ENCODE results near the gene MGAT5. TPM values are rescaled to one million over a fixed set of nuclear protein-coding genes. Genes with fewer than 3 reads are reported as not detected.

Gene MGAT5
- polyA plus RNA-seq, 10 donors = 15.3 to 23.4 (median 18.7) TPM

DNA sequence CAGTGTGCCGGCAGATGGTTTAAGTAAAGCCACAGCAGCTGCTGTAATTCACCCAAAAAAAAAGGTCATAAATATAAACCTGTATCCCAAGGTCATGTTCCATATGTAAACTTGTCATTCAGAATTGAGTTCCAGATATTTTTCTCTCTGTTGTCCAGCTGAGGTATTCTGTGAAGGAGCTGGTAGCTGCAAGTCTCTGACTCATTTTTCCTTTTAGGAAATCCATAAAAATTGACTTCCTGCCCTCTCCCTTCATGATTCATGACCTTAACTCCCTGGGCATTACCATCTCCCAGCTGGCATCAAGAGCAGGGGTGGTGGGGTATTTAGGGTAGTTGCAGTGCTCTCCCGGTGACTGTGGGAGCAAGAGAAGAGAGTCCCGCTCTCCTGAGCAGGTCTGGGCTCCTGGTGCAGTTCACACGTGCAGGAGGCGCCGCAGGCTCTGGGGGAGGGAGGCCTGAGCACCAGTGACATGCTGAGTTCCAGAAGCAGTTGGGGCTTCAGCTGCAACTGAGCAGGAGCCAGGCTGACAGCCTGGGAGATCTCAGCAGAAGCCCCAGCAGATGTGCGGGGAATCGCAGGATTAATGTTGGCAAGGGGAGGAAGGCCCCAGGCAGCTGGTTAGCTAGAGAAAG, 192.6 kb downstream of the MGAT5 start:
- DNase-seq = peak; percentile 59 to 92 (median 75)

DNA sequence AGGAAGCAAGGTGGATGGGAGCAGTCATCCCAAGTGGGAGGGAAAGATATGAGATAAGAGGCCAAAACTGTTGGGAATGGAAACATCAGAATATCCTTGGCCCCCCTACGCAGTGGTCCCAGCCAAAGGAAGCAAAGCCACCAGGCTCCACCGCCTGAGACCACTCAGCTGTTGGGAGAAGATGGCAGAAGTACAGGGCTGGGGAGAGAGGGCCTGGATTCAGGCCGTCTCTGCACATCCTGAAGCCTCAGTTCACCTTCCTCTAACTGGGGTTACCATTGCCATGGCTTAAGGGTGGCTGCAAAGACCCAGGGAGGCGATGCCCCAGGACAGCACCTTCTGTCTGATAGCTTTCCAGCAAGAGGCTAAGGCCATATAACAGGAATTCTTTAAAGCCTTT, 193.8 kb downstream of the MGAT5 start:
- DNase-seq = no peak

DNA sequence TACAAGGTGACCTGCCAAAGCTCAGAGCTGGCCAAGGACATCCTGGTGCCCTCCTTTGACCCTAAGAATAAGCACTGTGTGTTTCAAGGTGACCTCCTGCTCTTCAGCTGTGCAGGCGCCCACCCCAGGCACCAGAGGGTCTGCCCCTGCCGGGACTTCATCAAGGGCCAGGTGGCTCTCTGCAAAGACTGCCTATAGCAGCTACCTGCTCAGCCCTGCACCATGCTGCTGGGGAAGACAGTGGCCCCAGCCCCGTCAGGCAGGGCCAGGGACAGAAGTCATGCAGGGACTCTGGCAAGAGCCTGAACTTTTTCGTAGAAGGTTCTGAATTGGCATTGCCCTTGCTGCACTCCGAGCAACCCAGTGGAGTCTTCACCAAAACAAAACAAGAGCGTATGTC, 194.8 kb downstream of the MGAT5 start:
- no peak for DNase-seq

DNA sequence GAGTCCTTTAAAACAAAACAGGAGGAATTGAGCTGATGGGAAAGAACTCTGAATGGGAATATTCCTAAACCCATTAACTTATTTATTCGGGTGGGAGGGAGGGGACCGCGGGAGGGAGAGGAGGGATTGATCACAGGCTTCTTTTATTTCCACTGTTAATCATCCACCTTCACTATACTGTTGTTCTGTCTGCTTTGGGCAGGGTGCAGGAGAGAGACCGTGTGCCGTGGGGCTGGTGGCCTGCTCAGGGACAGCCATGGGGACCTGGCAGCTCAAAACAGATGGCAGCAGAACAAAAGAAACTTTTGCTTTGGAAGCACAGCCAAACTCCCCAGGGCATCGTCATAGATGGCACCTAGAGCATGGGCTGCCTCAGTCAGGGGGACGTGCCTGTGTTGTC, 195.3 kb downstream of the MGAT5 start:
- DNase-seq = no peak

DNA sequence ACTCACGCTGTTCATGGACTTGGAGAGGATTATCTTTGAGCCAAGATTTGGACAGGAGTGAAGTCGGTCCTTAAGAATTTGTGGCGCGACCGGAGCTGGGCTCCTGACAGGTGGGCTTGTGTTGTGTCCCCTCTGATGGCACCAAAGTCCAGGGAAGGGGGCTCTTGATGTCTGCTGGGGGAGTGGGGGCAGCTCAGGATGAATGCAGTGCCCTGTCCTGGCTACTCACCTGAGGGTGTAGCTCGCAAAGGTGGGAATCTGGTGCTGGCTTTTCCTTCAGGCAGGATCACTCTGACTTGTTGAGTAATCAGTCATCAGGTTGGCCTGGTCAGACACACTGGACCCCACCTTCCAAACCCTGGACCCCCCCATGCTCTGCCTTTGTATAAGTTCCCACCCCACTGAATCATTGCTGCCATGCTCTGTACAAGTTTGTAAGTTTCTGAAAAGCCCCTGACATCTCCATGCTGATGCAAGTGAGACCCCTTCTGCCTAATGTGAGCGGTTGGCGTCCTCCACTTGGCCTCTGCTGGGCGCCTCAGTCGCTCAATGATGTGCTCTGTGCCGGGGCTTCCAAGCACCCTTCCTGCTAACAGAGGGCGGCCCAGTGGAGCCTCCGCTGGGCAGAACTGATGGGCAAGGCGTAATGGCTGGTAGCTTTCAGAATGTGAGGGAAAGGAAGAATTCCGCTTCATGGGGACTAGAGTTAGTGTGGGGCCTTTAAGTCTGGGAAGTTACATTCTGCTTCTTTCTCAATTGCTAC, 196.1 kb downstream of the MGAT5 start:
- no peak for DNase-seq

DNA sequence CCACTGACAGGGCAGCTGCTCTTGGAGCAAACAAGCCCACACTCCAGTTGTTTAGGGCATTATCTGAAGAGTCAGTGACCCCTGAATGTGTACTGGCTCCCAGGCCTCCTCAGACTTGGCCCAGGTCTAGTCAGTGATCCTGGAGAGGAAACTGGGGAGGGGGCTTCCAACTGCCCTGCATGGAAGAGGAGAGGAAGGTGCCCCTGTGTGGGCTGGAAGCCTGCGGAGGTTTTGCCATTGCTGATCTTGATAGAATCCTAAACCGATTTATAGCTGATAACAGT, 197.4 kb downstream of the MGAT5 start:
- DNase-seq = no peak

DNA sequence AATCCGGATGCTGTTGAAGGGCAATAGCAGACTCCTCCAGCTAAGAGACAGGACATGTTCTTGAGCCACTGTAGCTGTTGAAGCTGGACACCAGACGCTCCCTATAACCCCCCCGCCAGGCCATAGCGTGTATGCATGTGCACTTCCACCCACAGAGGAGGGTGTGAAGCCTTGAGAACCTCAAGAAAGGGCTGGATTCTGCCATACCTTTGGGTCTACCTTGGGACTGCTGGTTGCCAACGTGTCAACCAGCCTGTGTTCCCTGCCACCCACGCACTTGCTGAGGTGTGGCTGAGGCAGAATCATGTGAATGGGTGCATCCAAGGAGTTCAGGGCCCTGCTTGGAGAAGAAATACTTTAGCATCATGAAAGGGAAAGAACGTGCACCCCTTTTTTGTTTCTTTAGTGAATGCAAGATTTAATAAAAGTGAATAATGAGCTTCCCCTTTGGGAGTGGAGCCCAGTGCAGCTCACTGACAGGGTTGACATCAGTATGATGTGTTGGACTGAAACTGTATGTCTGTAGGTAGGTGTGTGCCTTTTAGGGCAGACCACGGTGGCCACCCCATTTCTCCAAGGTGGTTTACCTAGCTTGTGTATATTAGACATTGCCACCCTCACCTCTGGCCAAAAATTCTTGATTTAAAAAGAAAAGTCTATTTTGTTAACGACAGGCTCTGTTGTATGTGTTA, 198.3 kb downstream of the MGAT5 start:
- no peak for DNase-seq

DNA sequence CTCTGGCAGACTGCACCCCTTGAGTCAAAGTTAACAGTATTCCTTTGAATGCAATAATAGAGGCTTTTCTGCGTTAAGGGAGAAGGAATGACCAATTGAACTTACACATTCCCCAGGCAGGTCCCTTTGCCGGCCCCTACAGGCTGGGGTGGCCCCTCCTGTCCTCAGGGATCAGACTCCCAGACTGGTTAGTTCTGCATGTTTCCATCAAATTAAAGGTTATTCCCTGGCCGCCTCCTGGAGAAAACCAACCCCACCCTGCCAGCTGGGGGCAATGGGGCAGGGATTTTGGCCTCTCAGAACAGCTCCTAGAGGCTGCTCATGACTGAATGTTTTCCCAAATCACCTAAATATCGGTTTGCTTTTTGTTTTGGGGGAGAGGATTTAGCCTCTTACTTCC, 199.6 kb downstream of the MGAT5 start:
- no peak for DNase-seq

DNA sequence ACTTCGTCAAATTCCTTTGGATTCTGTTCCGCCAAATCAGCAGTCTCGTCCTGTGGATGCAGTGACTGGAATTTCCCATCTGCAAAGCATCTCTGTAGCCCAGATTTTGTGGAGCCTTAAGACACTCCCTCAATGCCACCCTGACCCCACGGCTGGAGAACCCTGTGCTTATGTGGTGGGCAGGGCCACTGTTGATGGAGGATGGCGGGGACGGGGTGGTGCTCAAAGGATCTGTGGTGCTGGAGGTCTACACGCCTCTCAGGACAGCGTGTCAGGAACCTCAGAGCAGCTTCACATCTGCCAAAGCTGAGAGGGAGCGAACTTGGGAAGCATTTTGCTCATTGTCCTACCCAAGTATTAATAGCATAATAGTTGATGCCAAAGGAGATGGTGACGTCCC, 200.1 kb downstream of the MGAT5 start:
- DNase-seq = no peak

DNA sequence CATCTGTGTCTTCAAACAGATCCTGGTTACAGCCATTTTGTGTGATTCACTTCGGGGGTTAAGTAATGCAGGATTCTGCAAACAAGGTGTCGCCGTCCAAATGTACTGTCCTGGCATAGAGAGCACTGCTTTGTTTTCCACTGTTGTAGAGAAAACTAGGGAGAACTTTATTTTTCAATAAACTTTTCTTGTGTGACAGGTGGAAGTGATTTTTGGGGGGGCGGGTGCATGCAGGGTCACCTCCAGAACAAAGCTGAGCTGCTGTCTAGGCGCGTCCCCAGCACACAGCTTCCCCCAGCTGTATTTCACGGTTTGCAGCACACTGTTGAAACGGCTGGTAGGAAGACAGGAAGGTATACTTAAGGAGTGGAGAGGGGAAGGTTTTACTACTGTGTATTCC, 200.6 kb downstream of the MGAT5 start:
- no peak for DNase-seq

DNA sequence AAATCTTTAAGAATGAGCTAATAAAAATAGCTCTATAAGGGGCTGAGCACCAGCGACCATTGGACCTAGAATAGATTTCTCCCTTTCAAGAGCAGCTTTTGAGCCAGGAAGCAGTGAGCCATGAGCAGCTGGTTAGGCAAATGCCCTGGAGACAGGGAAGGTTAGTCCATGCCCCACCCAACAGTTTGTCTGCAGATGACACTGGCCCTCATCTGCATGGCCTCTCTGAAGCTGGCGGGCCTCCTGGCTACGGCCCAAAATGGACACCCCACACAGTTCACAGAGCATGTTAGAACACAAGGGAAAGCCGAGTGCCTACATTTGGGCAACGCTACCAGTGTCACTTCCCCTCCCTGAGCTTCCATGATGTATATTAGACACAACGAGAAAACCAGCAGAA, 201.1 kb downstream of the MGAT5 start:
- no peak for DNase-seq

DNA sequence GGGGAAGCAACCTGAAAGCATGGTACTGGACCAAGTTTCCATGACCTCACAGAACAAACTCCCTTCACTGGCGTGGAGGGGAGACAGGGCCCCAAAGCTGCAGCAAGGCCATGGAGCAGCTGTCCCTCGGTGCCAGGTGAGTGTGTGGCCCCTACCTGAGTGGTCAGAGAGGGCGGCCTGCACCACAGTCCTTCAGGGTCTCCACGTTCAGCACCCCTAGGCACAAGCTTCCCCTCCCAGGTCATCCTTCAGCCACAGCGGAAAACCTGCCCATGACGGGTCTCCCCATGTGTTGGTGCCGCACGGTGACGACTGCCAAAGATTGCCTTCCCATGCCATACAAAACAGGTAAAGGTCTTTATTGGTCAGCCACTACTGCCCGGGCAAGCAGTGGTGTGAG, 201.6 kb downstream of the MGAT5 start:
- DNase-seq = no peak

DNA sequence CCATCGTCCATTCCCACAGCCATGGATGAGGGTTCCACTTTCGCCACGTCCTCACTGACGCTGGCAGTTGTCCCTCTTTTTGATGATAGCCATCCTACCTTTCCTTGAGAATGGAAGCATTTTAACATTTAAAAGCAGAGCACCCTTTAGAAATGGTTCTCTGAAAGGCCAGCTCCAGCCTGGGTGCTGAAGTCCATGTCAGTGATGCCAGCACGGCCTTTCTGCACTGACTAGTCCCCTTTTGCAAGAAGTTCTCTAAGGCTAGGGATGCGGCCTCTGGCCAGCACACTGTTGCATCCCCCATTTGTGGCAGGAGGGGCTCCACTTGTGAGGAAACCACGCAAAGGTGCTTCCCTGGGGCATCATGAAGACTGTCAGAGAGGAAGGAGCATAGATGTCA, 203.5 kb downstream of the MGAT5 start:
- DNase-seq = no peak

DNA sequence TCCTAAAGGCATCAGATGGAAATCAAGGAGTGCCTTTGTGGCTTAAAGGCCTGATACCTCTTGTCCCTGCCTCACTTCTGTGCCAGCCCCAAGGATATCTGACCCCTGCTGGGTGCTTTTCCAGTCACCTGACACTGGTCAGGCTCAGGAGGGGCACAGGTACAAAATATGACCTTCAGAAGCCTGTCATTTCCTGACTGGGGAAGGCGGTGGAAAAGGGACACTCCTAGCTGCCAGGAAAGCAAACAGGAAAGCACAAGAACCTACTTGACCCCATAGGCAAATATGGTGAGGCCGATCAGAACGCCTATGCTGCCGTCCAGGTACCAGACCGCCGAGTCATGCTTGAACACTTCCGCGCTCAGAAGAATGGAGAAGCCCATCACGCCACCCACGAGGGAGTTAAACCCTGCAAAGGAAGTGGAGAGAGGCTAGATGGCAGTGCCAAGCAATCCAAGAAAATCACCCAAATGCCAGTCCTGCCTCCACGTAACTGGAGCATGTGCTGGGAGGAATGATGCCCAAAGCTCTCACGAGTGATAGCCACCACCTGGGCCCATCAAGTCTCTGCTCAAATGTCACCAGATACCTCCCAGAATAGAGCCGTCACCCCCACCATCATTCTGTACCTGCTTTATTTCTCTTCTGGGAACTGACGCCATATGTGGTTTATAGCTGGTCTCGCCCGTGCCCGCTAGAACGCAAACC, 204.0 kb downstream of the MGAT5 start:
- DNase-seq = no peak

DNA sequence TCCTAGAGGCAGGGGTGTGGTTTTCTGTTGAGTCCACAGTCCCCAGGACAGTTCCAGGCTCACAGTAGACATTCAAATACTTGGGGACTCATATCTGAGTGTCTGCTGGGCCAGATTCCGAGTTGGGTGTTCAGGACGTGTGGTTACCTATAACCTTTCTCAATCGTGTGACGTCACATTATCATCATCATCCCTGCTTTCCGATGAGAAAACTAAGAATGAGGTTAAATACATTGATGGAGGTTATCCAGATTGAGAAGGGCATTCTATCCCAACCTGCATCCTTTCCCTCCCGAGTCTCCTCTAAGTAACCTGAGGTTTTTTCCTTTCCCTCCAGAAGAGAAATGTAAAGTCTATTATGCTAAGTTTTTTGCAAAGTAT, 204.6 kb downstream of the MGAT5 start:
- no peak for DNase-seq

DNA sequence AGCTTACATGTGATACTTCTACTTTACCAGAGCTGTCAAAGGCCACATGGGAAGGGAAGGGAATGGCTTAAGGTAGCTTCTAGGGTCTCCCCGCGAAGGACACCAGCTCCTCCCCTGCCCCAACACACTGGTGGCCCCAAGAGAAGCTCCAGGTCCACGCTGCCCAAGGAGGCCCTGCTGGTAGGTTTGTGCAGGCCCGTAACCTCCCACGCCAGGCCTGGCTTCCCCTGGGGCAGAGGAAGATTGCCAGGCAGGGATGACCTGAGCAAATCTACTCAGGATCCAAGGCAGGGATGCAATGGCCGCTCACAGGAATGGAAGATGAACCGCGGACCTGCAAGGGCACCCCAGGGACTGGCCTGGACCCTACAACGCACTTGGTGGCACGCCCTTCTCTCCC, 205.1 kb downstream of the MGAT5 start:
- DNase-seq = no peak

DNA sequence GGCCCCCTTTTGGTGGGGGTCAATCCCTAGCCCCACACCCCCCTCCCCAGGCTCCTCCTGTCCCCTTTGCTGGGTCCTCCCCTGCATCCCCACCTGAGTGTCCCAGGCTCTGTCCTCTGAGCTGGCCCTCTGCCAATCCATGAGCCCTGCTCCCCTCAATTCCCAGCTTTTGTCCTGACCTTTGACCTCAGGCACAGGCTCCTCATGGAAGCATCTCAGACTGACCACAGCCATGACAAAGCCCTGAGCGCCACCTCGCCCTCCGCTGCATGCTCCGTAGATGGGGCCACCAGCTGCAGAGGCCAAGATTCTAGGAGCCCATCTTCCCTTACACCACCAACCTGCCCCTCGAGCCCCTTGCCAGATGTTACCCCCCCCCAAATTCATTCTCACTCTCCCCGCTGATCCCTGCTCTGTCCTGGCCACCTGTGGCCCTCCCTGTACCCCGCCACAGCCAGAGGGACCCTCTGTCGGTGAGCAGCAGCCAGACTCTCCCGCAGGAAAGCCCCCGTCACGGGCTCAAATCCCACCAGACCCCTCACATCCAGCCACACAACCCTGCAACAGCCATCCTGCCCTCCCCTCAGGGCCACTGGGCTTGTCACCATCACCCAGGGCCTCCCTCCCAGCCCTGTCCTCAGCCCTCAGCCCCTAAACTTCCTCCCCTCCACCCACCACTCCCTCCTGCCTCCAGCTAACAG, 206.0 kb downstream of the MGAT5 start:
- DNase-seq = no peak

DNA sequence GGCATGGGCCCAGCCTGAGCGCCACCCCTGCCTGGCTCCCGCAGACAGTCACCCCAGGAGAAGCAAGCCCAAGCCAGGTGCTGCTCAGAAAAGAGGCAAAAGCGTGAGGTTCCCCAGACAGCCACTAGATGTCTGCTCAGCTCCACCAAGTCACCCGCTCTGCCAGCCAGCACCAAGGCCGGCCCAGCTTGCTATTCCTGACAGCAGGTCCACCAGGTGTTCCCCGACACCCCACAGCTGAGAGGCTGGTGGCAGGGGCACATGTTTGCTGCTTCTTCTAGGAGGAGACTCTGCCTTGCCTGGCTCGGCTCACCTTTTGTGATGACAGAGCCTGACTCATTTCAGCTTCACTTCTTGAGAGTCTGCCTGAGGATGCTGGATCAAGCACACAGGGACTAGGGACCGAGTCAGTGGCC, 206.7 kb downstream of the MGAT5 start:
- peak; percentile 11 to 70 (median 35) for DNase-seq

DNA sequence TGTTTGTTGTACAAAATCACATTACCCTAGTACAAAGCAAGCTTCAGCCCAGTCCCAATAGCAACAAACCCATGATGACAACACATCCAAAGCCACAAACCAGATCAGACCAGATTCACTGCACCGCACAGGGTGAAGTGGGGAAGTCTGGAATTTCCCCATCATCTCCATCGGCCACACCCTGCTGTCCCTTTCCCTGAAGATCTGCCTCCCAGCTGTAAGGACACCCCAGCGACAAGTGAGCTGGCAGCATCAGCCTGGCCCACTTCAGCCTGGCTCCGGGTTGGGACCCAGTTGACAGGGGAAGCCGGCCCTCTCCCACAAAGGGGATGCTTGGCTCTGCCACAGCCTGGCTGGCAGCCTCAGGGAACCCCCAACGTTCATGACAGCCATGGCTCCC, 207.6 kb downstream of the MGAT5 start:
- DNase-seq = no peak

DNA sequence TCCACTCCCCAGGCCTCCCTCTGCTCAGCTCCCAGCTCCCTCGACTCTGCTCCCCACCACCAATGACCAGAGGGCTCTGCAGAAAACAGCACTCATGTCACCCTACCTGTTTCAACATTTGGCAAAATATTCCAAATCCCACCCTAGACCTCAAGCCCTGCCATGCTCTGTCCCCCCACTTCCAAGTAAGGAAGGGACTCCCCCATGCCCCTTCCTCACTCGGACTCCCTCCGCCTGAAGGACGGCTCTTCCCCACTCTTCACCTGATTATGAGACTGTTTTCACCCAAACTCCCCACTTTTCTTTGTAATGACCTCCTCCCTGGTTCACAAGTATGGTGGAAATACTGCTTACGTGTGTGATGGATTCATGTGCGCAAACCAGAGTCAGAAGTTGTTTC, 208.4 kb downstream of the MGAT5 start:
- DNase-seq = no peak

DNA sequence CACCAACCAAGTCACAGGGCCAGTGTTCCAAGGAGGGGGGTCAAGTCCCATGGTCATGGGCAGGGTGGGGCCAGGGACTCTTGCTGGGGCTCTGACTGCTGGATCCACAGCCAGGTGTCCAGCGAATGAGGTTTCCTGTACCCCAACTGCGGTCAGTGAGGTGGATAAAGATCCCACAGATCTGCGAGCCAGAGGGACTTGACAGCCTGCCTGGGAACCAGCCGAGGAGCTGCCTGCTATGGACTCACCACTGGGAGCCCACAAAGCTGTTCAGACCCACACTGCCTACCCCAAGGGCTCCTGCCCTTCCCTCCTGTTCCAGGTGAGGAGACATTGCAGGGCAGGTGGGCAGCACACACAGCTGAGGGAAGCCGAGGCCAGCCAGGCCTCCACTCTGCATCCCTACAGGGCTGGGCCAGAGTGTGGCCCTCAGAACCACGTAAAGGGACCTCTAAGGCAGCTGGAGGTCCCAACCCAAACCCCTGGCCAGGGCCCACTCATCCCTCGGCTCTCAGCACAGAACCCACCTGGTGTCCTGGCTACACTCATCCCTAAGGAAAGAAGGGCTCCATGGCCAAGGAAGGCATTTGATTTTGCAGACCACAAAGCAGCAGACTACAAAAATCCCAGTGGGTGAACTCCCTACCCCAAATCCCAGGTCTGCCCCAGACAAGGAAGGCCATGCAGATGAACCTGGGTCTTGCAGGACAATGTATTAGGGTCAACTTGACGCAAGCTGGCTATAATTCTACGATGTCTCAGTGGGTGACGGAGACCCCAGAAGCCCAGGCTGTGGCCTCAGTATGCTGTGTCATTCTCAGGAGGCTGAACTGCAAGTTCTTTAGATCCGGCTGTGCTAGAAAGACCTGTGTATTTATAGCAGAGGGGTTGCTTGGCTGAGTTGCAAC, 209.2 kb downstream of the MGAT5 start:
- DNase-seq = no peak
